Neural cell (in vitro differentiated cells): ENCODE data around the gene TACC3. TPM values are rescaled to one million over a fixed set of nuclear protein-coding genes. Genes with fewer than 3 reads are reported as not detected.

Experiments used
- H2AFZ ChIP-seq: fragments of 200-600, 300-800 bp; sonication (generic), shearing (Covaris generic); 2 replicates; pipeline ENCODE4 v1.6.0; 2014; ENCODE audit warnings: low read depth, mild to moderate bottlenecking, antibody characterized with exemption, low read length, moderate library complexity
- H3F3A ChIP-seq: fragments of 200-600 bp; shearing (Covaris generic); 2 replicates; pipeline ENCODE4 v1.6.1; 2016; ENCODE audit warnings: mild to moderate bottlenecking, moderate library complexity, mixed read lengths, antibody characterized with exemption, low read length; ENCODE audit not compliant: insufficient read depth, poor library complexity, severe bottlenecking
- H3K27ac ChIP-seq: fragments of 200-600, 300-800 bp; sonication (generic), shearing (Covaris generic); 2 replicates; pipeline ENCODE4 v1.5.1; 2014; ENCODE audit warnings: mild to moderate bottlenecking, low read length, moderate library complexity
- H3K27me3 ChIP-seq: fragments of 300-800, 200-600 bp; sonication (generic), shearing (Covaris generic); 2 replicates; pipeline ENCODE4 v1.6.0; 2014; ENCODE audit warnings: mild to moderate bottlenecking, low read depth, low read length, moderate library complexity; ENCODE audit not compliant: insufficient read depth
- H3K36me3 ChIP-seq: fragments of 300-800, 200-600 bp; sonication (generic), shearing (Covaris generic); 2 replicates; pipeline ENCODE4 v1.5.1; 2014; ENCODE audit warnings: mild to moderate bottlenecking, antibody characterized with exemption, low read length, moderate library complexity; ENCODE audit not compliant: insufficient read depth
- H3K4me2 ChIP-seq: fragments of 300-800, 200-600 bp; sonication (generic), shearing (Covaris generic); 2 replicates; pipeline ENCODE4 v1.6.0; 2014; ENCODE audit warnings: mild to moderate bottlenecking, low read length
- H3K4me3 ChIP-seq: fragments of 300-800, 200-600 bp; sonication (generic), shearing (Covaris generic); 2 replicates; pipeline ENCODE4 v1.5.1; 2014; ENCODE audit warnings: mild to moderate bottlenecking, low read length, moderate library complexity
- H3K79me2 ChIP-seq: fragments of 200-600 bp; shearing (Covaris generic); replicated peaks from 2 replicates; pipeline ENCODE4 v1.6.0; 2014; ENCODE audit warnings: mild to moderate bottlenecking, low read length, moderate library complexity; ENCODE audit not compliant: insufficient read depth
- H3K9ac ChIP-seq: fragments of 300-800, 200-600 bp; sonication (generic), shearing (Covaris generic); 2 replicates; pipeline ENCODE4 v1.6.1; 2016; ENCODE audit warnings: mild to moderate bottlenecking, low read length, mixed read lengths
- H3K9me2 ChIP-seq: fragments of 200-600 bp; shearing (Covaris generic); 2 replicates; pipeline ENCODE4 v1.6.1; 2016; ENCODE audit warnings: mild to moderate bottlenecking, low read length, mixed read lengths; ENCODE audit not compliant: insufficient read depth
- H3K9me3 ChIP-seq: fragments of 200-600, 300-800 bp; sonication (generic), shearing (Covaris generic); 2 replicates; pipeline ENCODE4 v1.6.1; 2016; ENCODE audit warnings: mild to moderate bottlenecking, mixed run types, low read length, moderate library complexity, mixed read lengths
- H4K20me1 ChIP-seq: fragments of 200-600 bp; shearing (Covaris generic); 2 replicates; pipeline ENCODE4 v1.6.1; 2016; ENCODE audit warnings: mild to moderate bottlenecking, mixed run types; ENCODE audit not compliant: insufficient read depth
- EP300 ChIP-seq: fragments of 450-650 bp; conservative IDR thresholded peaks from 2 replicates; pipeline ENCODE4 v1.6.1; 2014; ENCODE audit warnings: antibody characterized with exemption, mild to moderate bottlenecking, moderate library complexity; ENCODE audit not compliant: poor library complexity, severe bottlenecking
- EZH2 ChIP-seq: fragments of 200-600, 300-800 bp; shearing (Covaris generic), sonication (generic); IDR thresholded peaks from 2 replicates; pipeline ENCODE4 v1.6.1; 2014; ENCODE audit warnings: antibody characterized with exemption, low read length, borderline replicate concordance, mild to moderate bottlenecking; ENCODE audit not compliant: insufficient read depth, poor library complexity, severe bottlenecking
- MXI1 ChIP-seq: fragments of 450-650 bp; conservative IDR thresholded peaks from 2 replicates; pipeline ENCODE4 v1.6.1; 2014; ENCODE audit warnings: antibody characterized with exemption, mild to moderate bottlenecking; ENCODE audit not compliant: poor library complexity, severe bottlenecking
- POLR2AphosphoS5 ChIP-seq: IDR thresholded peaks from 2 replicates; pipeline ENCODE4 v1.6.1; 2012
- RAD21 ChIP-seq: fragments of 450-650 bp; conservative IDR thresholded peaks from 2 replicates; pipeline ENCODE4 v1.6.1; 2014; ENCODE audit warnings: antibody characterized with exemption, mild to moderate bottlenecking, moderate library complexity
- REST ChIP-seq: IDR thresholded peaks from 2 replicates; pipeline ENCODE4 v1.6.1; 2012; ENCODE audit warnings: borderline replicate concordance
- SMC3 ChIP-seq: fragments of 450-650 bp; conservative IDR thresholded peaks from 2 replicates; pipeline ENCODE4 v1.6.1; 2014; ENCODE audit warnings: antibody characterized with exemption, mild to moderate bottlenecking, moderate library complexity; ENCODE audit not compliant: poor library complexity
- TAF1 ChIP-seq: IDR thresholded peaks from 2 replicates; pipeline ENCODE4 v1.6.1; 2012; ENCODE audit warnings: low read depth
- polyA plus RNA-seq: library from polyadenylated mRNA; depleted of rRNA; stranded (reverse); fragments of >200 nt; gene quantifications from 2 replicates; pipeline ENCODE4 v1.2.3, GENCODE V29; 2014
- TF ChIP-seq, protein P1 (sequence below): fragments of 450-650 bp; IDR thresholded peaks from 2 replicates; pipeline ENCODE4 v1.5.1; 2014; ENCODE audit warnings: antibody characterized with exemption, mild to moderate bottlenecking, moderate library complexity; ENCODE audit not compliant: poor library complexity, severe bottlenecking

TACC3 gene
- polyA plus RNA-seq, 1 donor from 2014 or later, result 2.6 TPM

GRCh38 chr4:1717129-1718094 is 3.9 kb upstream of the TACC3 start:
- Histone ChIP-seq H2AFZ (no peak overlapping the region), H3K9me3 (no peaks in the 10 kb centered on the region), H3K36me3 (no peaks in the 10 kb centered on the region), H3K79me2 (peaks cover 14% of the 10 kb centered on the region), H3K27ac (no peak overlapping the region), H3K9me2 (no peaks in the 10 kb centered on the region), H3K4me2 (no peak overlapping the region), H3F3A (no peaks in the 10 kb centered on the region), H3K9ac (no peak overlapping the region), H4K20me1 (no peaks in the 10 kb centered on the region), H3K27me3 (no peaks in the 10 kb centered on the region), H3K4me3 (no peak overlapping the region)
- TF ChIP-seq POLR2AphosphoS5 (no peak), MXI1 (no peak), REST (no peak), EP300 (no peak), RAD21 (no peak), TAF1 (no peak), EZH2 (no peak), SMC3 (no peak)
- TF ChIP-seq, protein P1, sequence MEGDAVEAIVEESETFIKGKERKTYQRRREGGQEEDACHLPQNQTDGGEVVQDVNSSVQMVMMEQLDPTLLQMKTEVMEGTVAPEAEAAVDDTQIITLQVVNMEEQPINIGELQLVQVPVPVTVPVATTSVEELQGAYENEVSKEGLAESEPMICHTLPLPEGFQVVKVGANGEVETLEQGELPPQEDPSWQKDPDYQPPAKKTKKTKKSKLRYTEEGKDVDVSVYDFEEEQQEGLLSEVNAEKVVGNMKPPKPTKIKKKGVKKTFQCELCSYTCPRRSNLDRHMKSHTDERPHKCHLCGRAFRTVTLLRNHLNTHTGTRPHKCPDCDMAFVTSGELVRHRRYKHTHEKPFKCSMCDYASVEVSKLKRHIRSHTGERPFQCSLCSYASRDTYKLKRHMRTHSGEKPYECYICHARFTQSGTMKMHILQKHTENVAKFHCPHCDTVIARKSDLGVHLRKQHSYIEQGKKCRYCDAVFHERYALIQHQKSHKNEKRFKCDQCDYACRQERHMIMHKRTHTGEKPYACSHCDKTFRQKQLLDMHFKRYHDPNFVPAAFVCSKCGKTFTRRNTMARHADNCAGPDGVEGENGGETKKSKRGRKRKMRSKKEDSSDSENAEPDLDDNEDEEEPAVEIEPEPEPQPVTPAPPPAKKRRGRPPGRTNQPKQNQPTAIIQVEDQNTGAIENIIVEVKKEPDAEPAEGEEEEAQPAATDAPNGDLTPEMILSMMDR, result no peak

- Histone ChIP-seq H3K36me3 (no peaks in the 10 kb centered on the region), H3F3A (no peaks in the 10 kb centered on the region), H3K9me2 (no peaks in the 10 kb centered on the region), H2AFZ (no peak overlapping the region), H3K79me2 (peaks cover 20% of the 10 kb centered on the region), H3K27me3 (no peaks in the 10 kb centered on the region), H3K9ac (no peak overlapping the region), H4K20me1 (no peaks in the 10 kb centered on the region), H3K4me2 (no peak overlapping the region), H3K9me3 (no peaks in the 10 kb centered on the region), H3K4me3 (no peak overlapping the region), H3K27ac (no peak overlapping the region)
- TF ChIP-seq TAF1 (no peak), EZH2 (no peak)
Measured at GRCh38 chr4:1718095-1718850, 3.0 kb upstream of the TACC3 start.
